ENCODE measurements around the gene CUL4A.

The CUL4A gene

DNA sequence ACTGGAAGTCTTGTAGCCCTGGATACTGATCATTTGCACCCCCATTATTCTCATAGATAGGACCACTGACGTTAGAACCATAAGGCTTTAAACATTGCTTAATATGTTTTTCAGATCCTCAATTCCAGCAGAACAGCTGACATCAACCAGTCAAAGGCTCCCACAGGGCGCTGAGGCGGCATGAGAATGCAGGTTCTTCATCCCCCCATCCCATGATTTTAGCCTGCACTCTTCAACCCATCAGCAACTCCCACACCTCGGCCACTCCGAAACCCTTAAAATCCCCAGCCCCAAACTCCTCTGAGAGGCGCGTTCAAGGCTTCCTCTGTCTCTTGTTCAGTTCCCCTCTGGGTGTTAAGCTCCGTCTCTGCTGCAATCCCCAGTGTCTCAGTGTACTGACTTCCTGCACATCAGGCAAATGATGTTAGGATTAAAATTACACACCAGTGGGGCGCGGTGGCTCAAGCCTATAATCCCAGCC is 63.3 kb downstream of the CUL4A start:
- CTCF ChIA-PET, result interaction anchor here (1.2 kb wide), 1 partner anchor 19 kb away, joined by 4 read pairs; no protein-coding TSS in a partner anchor
- H3K36me3 ChIP-seq (ENCODE audit: control insufficient read depth in 2 of 2, insufficient read depth in 1 of 2, low read length in 2 of 2), result no peaks in the 10 kb centered on the region
- TF ChIP-seq ZNF610 (tag by site-specific recombination; IDR thresholded peaks at IDR 0.05; ENCODE audit: borderline replicate concordance), result no peak
- no peak for TF ChIP-seq ZNF341 (tag by site-specific recombination; IDR thresholded peaks at IDR 0.05; ENCODE audit: low read depth)
- no peak for TF ChIP-seq ZNF350 (tag by site-specific recombination; IDR thresholded peaks at IDR 0.05)
- TF ChIP-seq ZNF830 (tag by site-specific recombination; IDR thresholded peaks at IDR 0.05; ENCODE audit: low read depth), result no peak
- no peak for TF ChIP-seq ZNF530 (tag by site-specific recombination; IDR thresholded peaks at IDR 0.05; ENCODE audit: low read depth)
- no peak for TF ChIP-seq ZNF514 (tag by site-specific recombination; IDR thresholded peaks at IDR 0.05)
- TF ChIP-seq ZNF132 (tag by site-specific recombination; IDR thresholded peaks at IDR 0.05; ENCODE audit: borderline replicate concordance), result no peak
- TF ChIP-seq ZNF48 (tag by site-specific recombination; IDR thresholded peaks at IDR 0.05), result no peak
- no peak for TF ChIP-seq SP7 (tag by site-specific recombination; IDR thresholded peaks at IDR 0.05)
- TF ChIP-seq FEZF1 (tag by site-specific recombination; IDR thresholded peaks at IDR 0.05), result no peak
- no peak for TF ChIP-seq ZNF366 (tag by site-specific recombination; conservative IDR thresholded peaks at IDR 0.05)
- TF ChIP-seq, protein P1, sequence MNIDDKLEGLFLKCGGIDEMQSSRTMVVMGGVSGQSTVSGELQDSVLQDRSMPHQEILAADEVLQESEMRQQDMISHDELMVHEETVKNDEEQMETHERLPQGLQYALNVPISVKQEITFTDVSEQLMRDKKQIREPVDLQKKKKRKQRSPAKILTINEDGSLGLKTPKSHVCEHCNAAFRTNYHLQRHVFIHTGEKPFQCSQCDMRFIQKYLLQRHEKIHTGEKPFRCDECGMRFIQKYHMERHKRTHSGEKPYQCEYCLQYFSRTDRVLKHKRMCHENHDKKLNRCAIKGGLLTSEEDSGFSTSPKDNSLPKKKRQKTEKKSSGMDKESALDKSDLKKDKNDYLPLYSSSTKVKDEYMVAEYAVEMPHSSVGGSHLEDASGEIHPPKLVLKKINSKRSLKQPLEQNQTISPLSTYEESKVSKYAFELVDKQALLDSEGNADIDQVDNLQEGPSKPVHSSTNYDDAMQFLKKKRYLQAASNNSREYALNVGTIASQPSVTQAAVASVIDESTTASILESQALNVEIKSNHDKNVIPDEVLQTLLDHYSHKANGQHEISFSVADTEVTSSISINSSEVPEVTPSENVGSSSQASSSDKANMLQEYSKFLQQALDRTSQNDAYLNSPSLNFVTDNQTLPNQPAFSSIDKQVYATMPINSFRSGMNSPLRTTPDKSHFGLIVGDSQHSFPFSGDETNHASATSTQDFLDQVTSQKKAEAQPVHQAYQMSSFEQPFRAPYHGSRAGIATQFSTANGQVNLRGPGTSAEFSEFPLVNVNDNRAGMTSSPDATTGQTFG (tag by site-specific recombination; IDR thresholded peaks at IDR 0.05; ENCODE audit: borderline replicate concordance), result no peak
- no peak overlapping the region for H3K4me3 ChIP-seq (ENCODE audit: low read depth, low read length)
- no peaks in the 10 kb centered on the region for H3K9me3 ChIP-seq (ENCODE audit: control insufficient read depth, insufficient read depth, low read depth, low read length)
- POLR2A ChIA-PET, result no interaction called here
- H3K4me1 ChIP-seq (ENCODE audit: control insufficient read depth, insufficient read depth, low read length), result no peaks in the 10 kb centered on the region
- H3K27ac ChIP-seq (ENCODE audit: extremely low read depth, low read depth, low read length), result no peak overlapping the region

DNA sequence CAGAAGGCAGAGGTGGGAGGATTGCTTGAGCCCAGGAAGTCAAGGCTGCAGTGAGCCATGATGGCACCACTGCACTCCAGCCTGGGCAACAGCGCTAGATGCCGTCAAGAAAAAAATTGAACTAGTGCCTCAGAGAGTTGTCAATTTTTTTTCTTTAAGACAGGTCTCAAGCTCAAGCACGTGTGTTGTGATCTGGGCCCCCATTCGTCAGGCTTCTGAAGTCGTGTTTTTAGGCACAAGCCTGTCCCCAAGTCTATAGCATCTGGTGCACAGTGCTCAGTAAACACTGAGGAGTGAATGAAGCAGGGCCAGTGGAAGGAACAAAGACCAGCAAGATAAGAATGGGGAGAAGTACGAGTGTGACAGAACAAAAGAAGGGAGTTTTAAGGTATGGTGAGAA is 63.9 kb downstream of the CUL4A start:
- CTCF ChIA-PET, result interaction anchor here (1.2 kb wide), 1 partner anchor 19 kb away, joined by 4 read pairs; no protein-coding TSS in a partner anchor
- no peak overlapping the region for H3K4me3 ChIP-seq (ENCODE audit: low read depth, low read length)
- no peak overlapping the region for H3K27ac ChIP-seq (ENCODE audit: extremely low read depth, low read depth, low read length)
- H3K4me1 ChIP-seq (ENCODE audit: control insufficient read depth, insufficient read depth, low read length), result no peaks in the 10 kb centered on the region
- POLR2A ChIA-PET, result no interaction called here
- H3K36me3 ChIP-seq (ENCODE audit: control insufficient read depth in 2 of 2, insufficient read depth in 1 of 2, low read length in 2 of 2), result no peaks in the 10 kb centered on the region
- H3K9me3 ChIP-seq (ENCODE audit: control insufficient read depth, insufficient read depth, low read depth, low read length), result no peaks in the 10 kb centered on the region
- TF ChIP-seq, protein P2, sequence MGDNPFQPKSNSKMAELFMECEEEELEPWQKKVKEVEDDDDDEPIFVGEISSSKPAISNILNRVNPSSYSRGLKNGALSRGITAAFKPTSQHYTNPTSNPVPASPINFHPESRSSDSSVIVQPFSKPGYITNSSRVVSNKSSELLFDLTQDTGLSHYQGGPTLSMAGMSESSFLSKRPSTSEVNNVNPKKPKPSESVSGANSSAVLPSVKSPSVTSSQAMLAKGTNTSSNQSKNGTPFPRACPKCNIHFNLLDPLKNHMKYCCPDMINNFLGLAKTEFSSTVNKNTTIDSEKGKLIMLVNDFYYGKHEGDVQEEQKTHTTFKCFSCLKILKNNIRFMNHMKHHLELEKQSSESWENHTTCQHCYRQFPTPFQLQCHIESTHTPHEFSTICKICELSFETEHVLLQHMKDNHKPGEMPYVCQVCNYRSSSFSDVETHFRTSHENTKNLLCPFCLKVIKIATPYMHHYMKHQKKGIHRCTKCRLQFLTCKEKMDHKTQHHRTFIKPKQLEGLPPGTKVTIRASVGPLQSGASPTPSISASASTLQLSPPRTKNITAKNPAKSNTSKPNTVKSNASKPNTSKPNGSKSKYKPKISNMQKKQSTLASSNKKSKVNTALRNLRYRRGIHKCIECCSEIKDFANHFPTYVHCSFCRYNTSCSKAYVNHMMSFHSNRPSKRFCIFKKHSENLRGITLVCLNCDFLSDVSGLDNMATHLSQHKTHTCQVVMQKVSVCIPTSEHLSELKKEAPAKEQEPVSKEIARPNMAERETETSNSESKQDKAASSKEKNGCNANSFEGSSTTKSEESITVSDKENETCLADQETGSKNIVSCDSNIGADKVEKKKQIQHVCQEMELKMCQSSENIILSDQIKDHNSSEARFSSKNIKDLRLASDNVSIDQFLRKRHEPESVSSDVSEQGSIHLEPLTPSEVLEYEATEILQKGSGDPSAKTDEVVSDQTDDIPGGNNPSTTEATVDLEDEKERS (tag by site-specific recombination; IDR thresholded peaks at IDR 0.05), result no peak
- no peak for TF ChIP-seq ZNF292 (tag by site-specific recombination; IDR thresholded peaks at IDR 0.05; ENCODE audit: borderline replicate concordance, low read depth)
- TF ChIP-seq ZSCAN30 (tag by site-specific recombination; IDR thresholded peaks at IDR 0.05), result no peak
- TF ChIP-seq ZNF16 (tag by site-specific recombination; IDR thresholded peaks at IDR 0.05; ENCODE audit: low read depth), result no peak
- TF ChIP-seq ZNF549 (tag by site-specific recombination; IDR thresholded peaks at IDR 0.05), result no peak
- TF ChIP-seq, protein P3, sequence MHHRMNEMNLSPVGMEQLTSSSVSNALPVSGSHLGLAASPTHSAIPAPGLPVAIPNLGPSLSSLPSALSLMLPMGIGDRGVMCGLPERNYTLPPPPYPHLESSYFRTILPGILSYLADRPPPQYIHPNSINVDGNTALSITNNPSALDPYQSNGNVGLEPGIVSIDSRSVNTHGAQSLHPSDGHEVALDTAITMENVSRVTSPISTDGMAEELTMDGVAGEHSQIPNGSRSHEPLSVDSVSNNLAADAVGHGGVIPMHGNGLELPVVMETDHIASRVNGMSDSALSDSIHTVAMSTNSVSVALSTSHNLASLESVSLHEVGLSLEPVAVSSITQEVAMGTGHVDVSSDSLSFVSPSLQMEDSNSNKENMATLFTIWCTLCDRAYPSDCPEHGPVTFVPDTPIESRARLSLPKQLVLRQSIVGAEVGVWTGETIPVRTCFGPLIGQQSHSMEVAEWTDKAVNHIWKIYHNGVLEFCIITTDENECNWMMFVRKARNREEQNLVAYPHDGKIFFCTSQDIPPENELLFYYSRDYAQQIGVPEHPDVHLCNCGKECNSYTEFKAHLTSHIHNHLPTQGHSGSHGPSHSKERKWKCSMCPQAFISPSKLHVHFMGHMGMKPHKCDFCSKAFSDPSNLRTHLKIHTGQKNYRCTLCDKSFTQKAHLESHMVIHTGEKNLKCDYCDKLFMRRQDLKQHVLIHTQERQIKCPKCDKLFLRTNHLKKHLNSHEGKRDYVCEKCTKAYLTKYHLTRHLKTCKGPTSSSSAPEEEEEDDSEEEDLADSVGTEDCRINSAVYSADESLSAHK (tag by site-specific recombination; IDR thresholded peaks at IDR 0.05), result no peak
- TF ChIP-seq ZNF560 (tag by site-specific recombination; IDR thresholded peaks at IDR 0.05; ENCODE audit: borderline replicate concordance), result no peak
- TF ChIP-seq, protein P4, sequence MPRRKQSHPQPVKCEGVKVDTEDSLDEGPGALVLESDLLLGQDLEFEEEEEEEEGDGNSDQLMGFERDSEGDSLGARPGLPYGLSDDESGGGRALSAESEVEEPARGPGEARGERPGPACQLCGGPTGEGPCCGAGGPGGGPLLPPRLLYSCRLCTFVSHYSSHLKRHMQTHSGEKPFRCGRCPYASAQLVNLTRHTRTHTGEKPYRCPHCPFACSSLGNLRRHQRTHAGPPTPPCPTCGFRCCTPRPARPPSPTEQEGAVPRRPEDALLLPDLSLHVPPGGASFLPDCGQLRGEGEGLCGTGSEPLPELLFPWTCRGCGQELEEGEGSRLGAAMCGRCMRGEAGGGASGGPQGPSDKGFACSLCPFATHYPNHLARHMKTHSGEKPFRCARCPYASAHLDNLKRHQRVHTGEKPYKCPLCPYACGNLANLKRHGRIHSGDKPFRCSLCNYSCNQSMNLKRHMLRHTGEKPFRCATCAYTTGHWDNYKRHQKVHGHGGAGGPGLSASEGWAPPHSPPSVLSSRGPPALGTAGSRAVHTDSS (tag by site-specific recombination; IDR thresholded peaks at IDR 0.05), result no peak
- no peak for TF ChIP-seq ZNF157 (tag by site-specific recombination; IDR thresholded peaks at IDR 0.05)
- TF ChIP-seq, protein P5, sequence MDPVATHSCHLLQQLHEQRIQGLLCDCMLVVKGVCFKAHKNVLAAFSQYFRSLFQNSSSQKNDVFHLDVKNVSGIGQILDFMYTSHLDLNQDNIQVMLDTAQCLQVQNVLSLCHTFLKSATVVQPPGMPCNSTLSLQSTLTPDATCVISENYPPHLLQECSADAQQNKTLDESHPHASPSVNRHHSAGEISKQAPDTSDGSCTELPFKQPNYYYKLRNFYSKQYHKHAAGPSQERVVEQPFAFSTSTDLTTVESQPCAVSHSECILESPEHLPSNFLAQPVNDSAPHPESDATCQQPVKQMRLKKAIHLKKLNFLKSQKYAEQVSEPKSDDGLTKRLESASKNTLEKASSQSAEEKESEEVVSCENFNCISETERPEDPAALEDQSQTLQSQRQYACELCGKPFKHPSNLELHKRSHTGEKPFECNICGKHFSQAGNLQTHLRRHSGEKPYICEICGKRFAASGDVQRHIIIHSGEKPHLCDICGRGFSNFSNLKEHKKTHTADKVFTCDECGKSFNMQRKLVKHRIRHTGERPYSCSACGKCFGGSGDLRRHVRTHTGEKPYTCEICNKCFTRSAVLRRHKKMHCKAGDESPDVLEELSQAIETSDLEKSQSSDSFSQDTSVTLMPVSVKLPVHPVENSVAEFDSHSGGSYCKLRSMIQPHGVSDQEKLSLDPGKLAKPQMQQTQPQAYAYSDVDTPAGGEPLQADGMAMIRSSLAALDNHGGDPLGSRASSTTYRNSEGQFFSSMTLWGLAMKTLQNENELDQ (tag by site-specific recombination; IDR thresholded peaks at IDR 0.05; ENCODE audit: low read depth), result no peak
- TF ChIP-seq SETDB1 (IDR thresholded peaks at IDR 0.05; ENCODE audit: insufficient read length, low read length), result no peak
- TF ChIP-seq ZSCAN16 (tag by site-specific recombination; IDR thresholded peaks at IDR 0.05), result no peak
